Body of pancreas (tissue), 4 donors: ENCODE data around the gene TBL3.

Source experiments
- CTCF ChIP-seq, 7 experiments: fragments of 450-650 bp in 4 of 7; fragments of 200-600 bp in 3 of 7; sonication (generic) in 3 of 7; IDR thresholded peaks; one replicate each; pipeline ENCODE4 v1.5.1; 2016 to 2019; ENCODE audit warnings: antibody characterized with exemption in 7 of 7
- POLR2A ChIP-seq, 3 donors: fragments of 450-650 bp; IDR thresholded peaks; one replicate each; pipeline ENCODE4 v1.6.1; 2016; ENCODE audit warnings: antibody characterized with exemption in 3 of 3, mild to moderate bottlenecking in 2 of 3

- TF ChIP-seq CTCF (IDR thresholded peaks at IDR 0.05) (peak in 6 of 7 experiments; percentile 9 to 60 (median 46)), POLR2A (IDR thresholded peaks at IDR 0.05) (peak in 1 of 3 donors; percentile 13)
These were observed 39.5 kb upstream of the TBL3 start for GRCh38 chr16:1932050-1933028.
